Liver (tissue), 9 donors: ENCODE results near the gene FITM1. TPM values are rescaled to one million over a fixed set of nuclear protein-coding genes. Genes with fewer than 3 reads are reported as not detected.

Experiments used
- DNase-seq: peaks from one replicate; pipeline ENCODE4 v3.0.0-alpha.2; 2017; ENCODE audit warnings: low spot score
- H3K27ac ChIP-seq, 2 donors: one replicate each; pipeline ENCODE4 v1.7.0; 2013; ENCODE audit warnings: inconsistent platforms in 2 of 2, low read length in 2 of 2, control low read depth in 1 of 2, low read depth in 1 of 2, mild to moderate bottlenecking in 1 of 2
- H3K27me3 ChIP-seq, 4 donors: one replicate each; pipeline versions ENCODE4 v1.6.1 to v1.7.0; 2013; ENCODE audit warnings: low read length in 3 of 4, inconsistent platforms in 1 of 4, mild to moderate bottlenecking in 1 of 4, moderate library complexity in 1 of 4; ENCODE audit not compliant: control insufficient read depth in 4 of 4, insufficient read depth in 4 of 4
- H3K36me3 ChIP-seq, 4 donors: one replicate each; pipeline versions ENCODE4 v1.6.1 to v1.7.0; 2013; ENCODE audit warnings: low read length in 3 of 4, mild to moderate bottlenecking in 3 of 4, low read depth in 1 of 4, moderate library complexity in 1 of 4; ENCODE audit not compliant: control insufficient read depth in 4 of 4, insufficient read depth in 3 of 4
- H3K4me1 ChIP-seq, 4 donors: one replicate each; pipeline versions ENCODE4 v1.6.1 to v1.7.0; 2013; ENCODE audit warnings: low read length in 3 of 4, mild to moderate bottlenecking in 3 of 4, moderate library complexity in 1 of 4; ENCODE audit not compliant: control insufficient read depth in 4 of 4, insufficient read depth in 4 of 4
- H3K4me3 ChIP-seq, 3 donors: one replicate each; pipeline versions ENCODE4 v1.6.1 to v1.7.0; 2013; ENCODE audit warnings: low read length in 3 of 3, control low read depth in 1 of 3, low read depth in 1 of 3, mild to moderate bottlenecking in 1 of 3
- H3K9ac ChIP-seq, 2 donors: one replicate each; pipeline ENCODE4 v1.7.0; 2013; ENCODE audit warnings: low read length in 2 of 2, mild to moderate bottlenecking in 2 of 2, moderate library complexity in 2 of 2, control low read depth in 1 of 2, low read depth in 1 of 2
- H3K9me3 ChIP-seq, 4 donors: one replicate each; pipeline versions ENCODE4 v1.6.1 to v1.7.0; 2013; ENCODE audit warnings: low read length in 3 of 4; ENCODE audit not compliant: control insufficient read depth in 4 of 4
- EGR1 ChIP-seq, 2 donors: IDR thresholded peaks; 2 replicates each; pipeline ENCODE4 v1.6.1; 2016 to 2018; ENCODE audit warnings: antibody characterized with exemption in 2 of 2, low read depth in 2 of 2
- FOXA1 ChIP-seq: IDR thresholded peaks from 2 replicates; pipeline ENCODE4 v1.6.1; 2016; ENCODE audit warnings: antibody characterized with exemption
- FOXA2 ChIP-seq: IDR thresholded peaks from 2 replicates; pipeline ENCODE4 v1.6.1; 2016; ENCODE audit warnings: antibody characterized with exemption
- GABPA ChIP-seq, 2 donors: IDR thresholded peaks in 1 of 2; conservative IDR thresholded peaks in 1 of 2; 2 replicates each; pipeline ENCODE4 v1.6.1; 2016; ENCODE audit warnings: antibody characterized with exemption in 2 of 2, mild to moderate bottlenecking in 1 of 2, moderate library complexity in 1 of 2
- HNF4A ChIP-seq, 2 donors: conservative IDR thresholded peaks; 2 replicates each; pipeline ENCODE4 v1.6.1; 2016; ENCODE audit warnings: antibody characterized with exemption in 2 of 2, mild to moderate bottlenecking in 2 of 2
- HNF4G ChIP-seq: IDR thresholded peaks from 2 replicates; pipeline ENCODE4 v1.6.1; 2016; ENCODE audit warnings: antibody characterized with exemption
- JUND ChIP-seq, 2 donors: IDR thresholded peaks; 2 replicates each; pipeline ENCODE4 v1.6.1; 2016; ENCODE audit warnings: antibody characterized with exemption in 2 of 2
- NR2F2 ChIP-seq: IDR thresholded peaks from 2 replicates; pipeline ENCODE4 v1.6.1; 2016; ENCODE audit warnings: antibody characterized with exemption
- RAD21 ChIP-seq, 2 donors: IDR thresholded peaks; 2 replicates each; pipeline ENCODE4 v1.6.1; 2016; ENCODE audit warnings: antibody characterized with exemption in 2 of 2, mild to moderate bottlenecking in 2 of 2
- RXRA ChIP-seq, 2 donors: IDR thresholded peaks; 2 replicates each; pipeline ENCODE4 v1.6.1; 2017 to 2018; ENCODE audit warnings: antibody characterized with exemption in 2 of 2, mild to moderate bottlenecking in 1 of 2
- SP1 ChIP-seq: IDR thresholded peaks from 2 replicates; pipeline ENCODE4 v1.6.1; 2018; ENCODE audit warnings: antibody characterized with exemption, mild to moderate bottlenecking
- TAF1 ChIP-seq: conservative IDR thresholded peaks from 2 replicates; pipeline ENCODE4 v1.6.1; 2016; ENCODE audit warnings: antibody characterized with exemption, mild to moderate bottlenecking
- YY1 ChIP-seq: IDR thresholded peaks from 2 replicates; pipeline ENCODE4 v1.6.1; 2016; ENCODE audit warnings: antibody characterized with exemption, mild to moderate bottlenecking
- WGBS: extraction: QIAGEN DNeasy Blood & Tissue Kit; methylation state at CpG from one replicate; pipeline ENCODE4 v1.1.7; 2013; 5-methylcytosine and 5-hydroxymethylcytosine counted together
- polyA plus RNA-seq, 2 donors: library from polyadenylated mRNA; stranded (reverse) in 1 of 2; unstranded in 1 of 2; fragments of 200-250 nt in 1 of 2; fragments of >200 nt in 1 of 2; fragmentation: Nextera tagmentation in 1 of 2; extraction: Ambion mirVana in 1 of 2; gene quantifications; one replicate each; pipeline versions ENCODE4 v1.2.1 to v1.2.3, GENCODE V29; 2013 to 2015
- total RNA-seq, 2 donors: library from RNA; depleted of rRNA; stranded (reverse); fragments of >200 nt; gene quantifications; one replicate each; pipeline ENCODE4 v1.2.3, GENCODE V29; 2014
- TF ChIP-seq, protein P1 (sequence below): IDR thresholded peaks from 2 replicates; pipeline ENCODE4 v1.6.1; 2016; ENCODE audit warnings: antibody characterized with exemption
- TF ChIP-seq, protein P2 (sequence below): IDR thresholded peaks from 2 replicates; pipeline ENCODE4 v1.6.1; 2016; ENCODE audit warnings: antibody characterized with exemption, mild to moderate bottlenecking
- TF ChIP-seq, protein P3 (sequence below): IDR thresholded peaks from 2 replicates; pipeline ENCODE4 v1.6.1; 2016; ENCODE audit warnings: antibody characterized with exemption
- TF ChIP-seq, protein P4 (sequence below): IDR thresholded peaks from 2 replicates; pipeline ENCODE4 v1.6.1; 2016; ENCODE audit warnings: antibody characterized with exemption
- donor health status: healthy.
- donor health status: healthy.
- donor health status: healthy.
- donor health status: healthy.
- donor health status: healthy.

FITM1 gene, protein sequence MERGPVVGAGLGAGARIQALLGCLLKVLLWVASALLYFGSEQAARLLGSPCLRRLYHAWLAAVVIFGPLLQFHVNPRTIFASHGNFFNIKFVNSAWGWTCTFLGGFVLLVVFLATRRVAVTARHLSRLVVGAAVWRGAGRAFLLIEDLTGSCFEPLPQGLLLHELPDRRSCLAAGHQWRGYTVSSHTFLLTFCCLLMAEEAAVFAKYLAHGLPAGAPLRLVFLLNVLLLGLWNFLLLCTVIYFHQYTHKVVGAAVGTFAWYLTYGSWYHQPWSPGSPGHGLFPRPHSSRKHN
- total RNA-seq, result 1 to 10 TPM; 1.7 to 6.4 TPM
- 10 to 100 TPM; 11.9 to 16.1 TPM for polyA plus RNA-seq

DNA sequence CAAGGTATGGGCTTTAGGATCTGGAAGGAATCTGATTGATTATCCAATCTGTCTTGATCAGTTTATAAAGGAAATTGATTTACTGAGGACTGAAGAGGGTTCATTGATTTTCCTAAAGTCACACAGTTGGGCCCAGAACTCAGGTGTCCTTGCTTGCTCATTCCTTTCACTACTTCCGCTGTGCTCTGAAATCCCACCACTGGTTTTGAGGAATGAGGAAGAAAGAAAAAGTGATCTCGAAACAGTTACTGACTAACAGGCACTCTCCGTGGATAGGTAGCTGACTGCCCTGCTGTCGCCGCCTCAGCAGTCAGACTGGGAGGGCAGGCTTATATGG is at the start of gene FITM1:
FITM1 (plus strand) TSS at position 280 of the 337 bp plus-strand sequence. CDS start 905 bp downstream, outside the sequence.
- H3K27me3 ChIP-seq, result no peaks in the 10 kb centered on the region
- TF ChIP-seq, protein P1, sequence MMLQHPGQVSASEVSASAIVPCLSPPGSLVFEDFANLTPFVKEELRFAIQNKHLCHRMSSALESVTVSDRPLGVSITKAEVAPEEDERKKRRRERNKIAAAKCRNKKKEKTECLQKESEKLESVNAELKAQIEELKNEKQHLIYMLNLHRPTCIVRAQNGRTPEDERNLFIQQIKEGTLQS, result no peak
- TF ChIP-seq NR2F2 (no peak), JUND (IDR thresholded peaks at IDR 0.05) (no peak), HNF4G (no peak), SP1 (no peak), TAF1 (no peak)
- TF ChIP-seq, protein P2, sequence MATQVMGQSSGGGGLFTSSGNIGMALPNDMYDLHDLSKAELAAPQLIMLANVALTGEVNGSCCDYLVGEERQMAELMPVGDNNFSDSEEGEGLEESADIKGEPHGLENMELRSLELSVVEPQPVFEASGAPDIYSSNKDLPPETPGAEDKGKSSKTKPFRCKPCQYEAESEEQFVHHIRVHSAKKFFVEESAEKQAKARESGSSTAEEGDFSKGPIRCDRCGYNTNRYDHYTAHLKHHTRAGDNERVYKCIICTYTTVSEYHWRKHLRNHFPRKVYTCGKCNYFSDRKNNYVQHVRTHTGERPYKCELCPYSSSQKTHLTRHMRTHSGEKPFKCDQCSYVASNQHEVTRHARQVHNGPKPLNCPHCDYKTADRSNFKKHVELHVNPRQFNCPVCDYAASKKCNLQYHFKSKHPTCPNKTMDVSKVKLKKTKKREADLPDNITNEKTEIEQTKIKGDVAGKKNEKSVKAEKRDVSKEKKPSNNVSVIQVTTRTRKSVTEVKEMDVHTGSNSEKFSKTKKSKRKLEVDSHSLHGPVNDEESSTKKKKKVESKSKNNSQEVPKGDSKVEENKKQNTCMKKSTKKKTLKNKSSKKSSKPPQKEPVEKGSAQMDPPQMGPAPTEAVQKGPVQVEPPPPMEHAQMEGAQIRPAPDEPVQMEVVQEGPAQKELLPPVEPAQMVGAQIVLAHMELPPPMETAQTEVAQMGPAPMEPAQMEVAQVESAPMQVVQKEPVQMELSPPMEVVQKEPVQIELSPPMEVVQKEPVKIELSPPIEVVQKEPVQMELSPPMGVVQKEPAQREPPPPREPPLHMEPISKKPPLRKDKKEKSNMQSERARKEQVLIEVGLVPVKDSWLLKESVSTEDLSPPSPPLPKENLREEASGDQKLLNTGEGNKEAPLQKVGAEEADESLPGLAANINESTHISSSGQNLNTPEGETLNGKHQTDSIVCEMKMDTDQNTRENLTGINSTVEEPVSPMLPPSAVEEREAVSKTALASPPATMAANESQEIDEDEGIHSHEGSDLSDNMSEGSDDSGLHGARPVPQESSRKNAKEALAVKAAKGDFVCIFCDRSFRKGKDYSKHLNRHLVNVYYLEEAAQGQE, result no peak
- H3K27ac ChIP-seq, result peak within 1 kb of the TSS; percentile 72 to 83
- H3K4me3 ChIP-seq, result peak within 1 kb of the TSS in 1 of 3 donors; percentile 30
- WGBS, result 90% methylated on average over 5 of the region's 5 CpGs
- peak within 1 kb of the TSS in 1 of 2 donors; percentile 36 for H3K9ac ChIP-seq
- no peak for DNase-seq
- H3K36me3 ChIP-seq, result no peaks in the 10 kb centered on the region
- H3K4me1 ChIP-seq, result peaks cover 7 to 33% (median 27%) of the 10 kb centered on the region in 4 donors
- no peaks in the 10 kb centered on the region for H3K9me3 ChIP-seq

DNA sequence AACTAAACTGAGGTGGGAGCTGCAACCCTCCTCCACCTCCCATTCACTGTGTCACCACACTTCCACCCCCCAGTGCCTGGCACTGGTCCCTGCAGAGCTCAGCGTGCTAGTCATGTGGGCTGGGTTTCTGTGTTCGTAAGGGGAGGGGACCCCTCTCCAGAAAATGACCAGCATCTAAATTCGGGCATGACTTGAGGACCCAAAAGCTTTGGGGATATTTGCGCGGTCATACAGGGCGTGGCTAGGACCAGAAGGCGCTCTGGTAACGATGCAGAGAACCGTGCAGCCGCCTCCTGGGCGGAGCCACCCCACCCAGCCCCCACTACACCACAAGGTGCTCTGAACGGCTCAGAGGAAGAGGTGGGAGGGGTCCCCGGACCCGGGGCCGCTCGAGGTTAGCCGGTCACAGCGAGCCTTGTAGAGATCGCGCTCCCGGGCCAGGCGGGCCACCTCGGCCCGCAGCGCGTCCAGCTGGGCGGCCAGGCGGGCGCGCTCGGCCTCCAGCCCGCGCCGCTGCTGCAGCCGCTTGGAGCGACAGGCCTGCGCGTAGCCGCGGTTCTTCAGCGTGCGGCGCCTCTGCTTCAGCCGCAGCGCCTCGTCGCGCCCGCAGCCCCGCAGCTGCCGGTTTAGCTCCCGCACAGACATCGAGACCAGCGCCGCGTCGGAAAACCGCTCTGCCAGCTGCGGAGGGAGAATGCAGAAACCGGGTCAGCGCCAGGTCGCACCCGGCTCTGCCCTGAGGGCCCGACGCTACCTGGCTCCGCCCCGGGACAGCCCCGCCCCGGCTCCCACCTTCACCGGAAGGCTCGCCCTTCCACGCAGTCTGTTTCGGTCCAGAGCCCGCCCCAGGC is 49.3 kb upstream of the FITM1 start:
- Histone ChIP-seq H3K9me3 (no peaks in the 10 kb centered on the region), H3K36me3 (no peaks in the 10 kb centered on the region), H3K4me1 (peaks cover 2 to 25% (median 20%) of the 10 kb centered on the region in 4 donors), H3K27me3 (no peaks in the 10 kb centered on the region), H3K27ac (peak overlapping the region; percentile 58 to 74), H3K9ac (peak overlapping the region in 1 of 2 donors; percentile 36), H3K4me3 (peak overlapping the region; percentile 61 to 80 (median 76))
- TF ChIP-seq, protein P1, result no peak
- TF ChIP-seq FOXA2 (no peak), HNF4A (conservative IDR thresholded peaks at IDR 0.05) (peak; percentile 6 to 8)
- DNase-seq, result peak; percentile 58
- under 1% methylated on average over 74 of the region's 74 CpGs for WGBS

DNA sequence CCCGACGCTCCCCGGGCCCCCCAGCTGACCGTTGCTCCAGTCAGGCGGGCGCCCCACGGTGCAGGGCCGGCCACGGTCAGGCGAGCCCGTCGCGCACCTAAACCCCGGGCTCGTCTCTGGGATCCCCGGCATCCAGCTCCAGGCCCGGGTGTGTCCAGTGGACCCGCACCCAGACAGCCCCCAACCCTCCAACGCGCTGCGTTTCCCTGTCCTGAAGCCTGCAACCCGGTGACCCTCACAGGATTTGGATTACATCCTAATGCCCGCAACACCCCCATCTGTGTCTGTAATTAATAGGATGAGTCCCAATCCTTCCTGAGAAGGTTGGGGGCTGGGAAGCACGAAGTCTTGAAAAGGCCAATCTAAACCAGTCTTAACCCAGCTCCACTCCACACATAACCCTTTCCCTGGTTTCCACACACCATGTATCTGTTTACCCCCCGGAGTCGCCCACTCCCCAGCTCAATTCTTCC is 48.7 kb upstream of the FITM1 start:
- Histone ChIP-seq H3K4me3 (peak overlapping the region in 2 of 3 donors; percentile 76 to 80), H3K27me3 (no peaks in the 10 kb centered on the region), H3K9me3 (no peaks in the 10 kb centered on the region), H3K4me1 (peaks cover 2 to 24% (median 20%) of the 10 kb centered on the region in 4 donors), H3K36me3 (no peaks in the 10 kb centered on the region), H3K9ac (peak overlapping the region in 1 of 2 donors; percentile 22), H3K27ac (peak overlapping the region; percentile 58 to 74)
- 32% methylated on average over 26 of the region's 26 CpGs for WGBS
- DNase-seq, result no peak
- no peak for TF ChIP-seq RXRA (IDR thresholded peaks at IDR 0.05)
- TF ChIP-seq TAF1, result no peak
- TF ChIP-seq, protein P3, sequence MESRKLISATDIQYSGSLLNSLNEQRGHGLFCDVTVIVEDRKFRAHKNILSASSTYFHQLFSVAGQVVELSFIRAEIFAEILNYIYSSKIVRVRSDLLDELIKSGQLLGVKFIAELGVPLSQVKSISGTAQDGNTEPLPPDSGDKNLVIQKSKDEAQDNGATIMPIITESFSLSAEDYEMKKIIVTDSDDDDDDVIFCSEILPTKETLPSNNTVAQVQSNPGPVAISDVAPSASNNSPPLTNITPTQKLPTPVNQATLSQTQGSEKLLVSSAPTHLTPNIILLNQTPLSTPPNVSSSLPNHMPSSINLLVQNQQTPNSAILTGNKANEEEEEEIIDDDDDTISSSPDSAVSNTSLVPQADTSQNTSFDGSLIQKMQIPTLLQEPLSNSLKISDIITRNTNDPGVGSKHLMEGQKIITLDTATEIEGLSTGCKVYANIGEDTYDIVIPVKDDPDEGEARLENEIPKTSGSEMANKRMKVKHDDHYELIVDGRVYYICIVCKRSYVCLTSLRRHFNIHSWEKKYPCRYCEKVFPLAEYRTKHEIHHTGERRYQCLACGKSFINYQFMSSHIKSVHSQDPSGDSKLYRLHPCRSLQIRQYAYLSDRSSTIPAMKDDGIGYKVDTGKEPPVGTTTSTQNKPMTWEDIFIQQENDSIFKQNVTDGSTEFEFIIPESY, result no peak
- no peak for TF ChIP-seq SP1
- no peak for TF ChIP-seq JUND (IDR thresholded peaks at IDR 0.05)
- no peak for TF ChIP-seq YY1
- TF ChIP-seq, protein P4, sequence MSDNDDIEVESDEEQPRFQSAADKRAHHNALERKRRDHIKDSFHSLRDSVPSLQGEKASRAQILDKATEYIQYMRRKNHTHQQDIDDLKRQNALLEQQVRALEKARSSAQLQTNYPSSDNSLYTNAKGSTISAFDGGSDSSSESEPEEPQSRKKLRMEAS, result no peak
- TF ChIP-seq, protein P1, result no peak
- no peak for TF ChIP-seq FOXA1
- TF ChIP-seq EGR1 (IDR thresholded peaks at IDR 0.05; ENCODE audit: low read depth in 2 of 2), result no peak
- TF ChIP-seq GABPA (IDR thresholded peaks at IDR 0.05 in 1 of 2, conservative IDR thresholded peaks at IDR 0.05 in 1 of 2), result no peak
- TF ChIP-seq HNF4A (conservative IDR thresholded peaks at IDR 0.05), result no peak
- no peak for TF ChIP-seq RAD21 (IDR thresholded peaks at IDR 0.05)
